Measurements from ENCODE around the gene DEPDC5.

DNA sequence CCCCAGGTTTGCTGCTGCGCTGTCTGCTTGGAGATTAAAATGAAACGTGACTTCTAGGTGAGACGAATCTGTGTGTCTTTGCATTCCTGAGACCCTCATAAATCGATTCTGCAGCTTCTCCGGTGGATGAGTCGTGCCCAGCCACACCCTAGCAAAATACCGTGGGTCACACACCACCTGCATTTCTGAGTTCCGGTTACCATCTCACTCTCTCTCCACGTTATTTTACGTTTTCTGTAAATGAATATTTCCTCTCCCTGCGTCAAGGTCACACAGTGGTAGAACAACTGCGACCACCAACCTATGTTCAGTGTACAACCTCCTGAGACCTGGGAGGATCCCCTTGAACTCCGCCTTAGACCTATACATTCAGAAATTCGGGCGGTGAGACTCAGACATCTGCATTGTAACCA lies 191.6 kb downstream of the DEPDC5 start:
- no peak for TF ChIP-seq EZH2phosphoT487 (IDR thresholded peaks at IDR 0.05; ENCODE audit: insufficient read depth, low read depth)
- TF ChIP-seq EZH2 (IDR thresholded peaks at IDR 0.05; ENCODE audit: insufficient read depth, poor library complexity, severe bottlenecking): no peak

All from GM23248 (cell line).